ENCODE data around the gene SPAG16.
"Not testable (repeated sequence)": the region's sequence is repeated elsewhere in the genome, so short reads cannot be mapped to it uniquely, and the experiment has no call there.

DNA sequence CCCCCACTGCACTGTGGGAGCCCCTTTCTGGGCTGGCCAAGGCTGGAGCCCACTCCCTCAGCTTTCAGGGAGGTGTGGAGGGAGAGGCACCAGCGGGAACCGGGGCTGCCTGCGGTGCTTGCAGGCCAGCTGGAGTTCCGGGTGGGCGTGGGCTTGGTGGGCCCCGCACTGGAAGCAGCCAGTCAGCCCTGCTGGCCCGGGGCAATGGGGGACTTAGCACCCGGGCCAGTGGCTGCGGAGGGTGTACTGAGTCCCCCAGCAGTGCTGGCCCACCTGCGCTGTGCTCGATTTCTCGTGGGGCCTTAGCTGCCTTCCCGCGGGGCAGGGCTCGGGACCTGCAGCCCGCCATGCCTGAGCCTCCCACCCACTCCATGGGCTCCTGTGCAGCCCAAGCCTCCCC lies 434.1 kb downstream of the SPAG16 start:
- not testable (repeated sequence) for TF ChIP-seq POLR2A, POLR2AphosphoS5 (IDR thresholded peaks at IDR 0.05)
- TF ChIP-seq, protein P1, sequence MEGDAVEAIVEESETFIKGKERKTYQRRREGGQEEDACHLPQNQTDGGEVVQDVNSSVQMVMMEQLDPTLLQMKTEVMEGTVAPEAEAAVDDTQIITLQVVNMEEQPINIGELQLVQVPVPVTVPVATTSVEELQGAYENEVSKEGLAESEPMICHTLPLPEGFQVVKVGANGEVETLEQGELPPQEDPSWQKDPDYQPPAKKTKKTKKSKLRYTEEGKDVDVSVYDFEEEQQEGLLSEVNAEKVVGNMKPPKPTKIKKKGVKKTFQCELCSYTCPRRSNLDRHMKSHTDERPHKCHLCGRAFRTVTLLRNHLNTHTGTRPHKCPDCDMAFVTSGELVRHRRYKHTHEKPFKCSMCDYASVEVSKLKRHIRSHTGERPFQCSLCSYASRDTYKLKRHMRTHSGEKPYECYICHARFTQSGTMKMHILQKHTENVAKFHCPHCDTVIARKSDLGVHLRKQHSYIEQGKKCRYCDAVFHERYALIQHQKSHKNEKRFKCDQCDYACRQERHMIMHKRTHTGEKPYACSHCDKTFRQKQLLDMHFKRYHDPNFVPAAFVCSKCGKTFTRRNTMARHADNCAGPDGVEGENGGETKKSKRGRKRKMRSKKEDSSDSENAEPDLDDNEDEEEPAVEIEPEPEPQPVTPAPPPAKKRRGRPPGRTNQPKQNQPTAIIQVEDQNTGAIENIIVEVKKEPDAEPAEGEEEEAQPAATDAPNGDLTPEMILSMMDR (IDR thresholded peaks at IDR 0.05), result not testable (repeated sequence)

All from breast epithelium (tissue), 3 donors.